Measurements from ENCODE around the gene PIK3R5.
"Not testable (repeated sequence)": the region's sequence is repeated elsewhere in the genome, so short reads cannot be mapped to it uniquely, and the experiment has no call there.

Gene PIK3R5

GRCh38 chr17:8893621-8894201 is 71.8 kb downstream of the PIK3R5 start:
- DNase-seq: no peak

GRCh38 chr17:8893059-8893458 is 72.4 kb downstream of the PIK3R5 start:
- DNase-seq: no peak

DNA sequence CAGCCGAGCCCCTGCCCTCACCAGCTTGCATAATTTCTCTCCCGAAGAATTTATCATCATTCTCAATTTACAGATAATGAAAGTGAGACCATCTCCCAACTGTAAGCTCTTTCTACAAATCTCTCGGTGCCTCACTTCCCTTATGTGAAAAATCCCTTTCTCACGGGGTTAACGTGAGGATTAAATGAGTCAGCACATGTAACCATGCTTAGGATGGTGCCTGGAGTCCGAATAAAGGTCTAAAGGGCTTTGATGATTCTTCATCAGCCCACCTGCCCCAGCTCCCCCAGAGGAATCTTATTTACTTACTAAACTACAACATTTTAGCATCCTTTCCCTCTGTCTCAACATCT is 73.2 kb downstream of the PIK3R5 start:
- DNase-seq: no peak

DNA sequence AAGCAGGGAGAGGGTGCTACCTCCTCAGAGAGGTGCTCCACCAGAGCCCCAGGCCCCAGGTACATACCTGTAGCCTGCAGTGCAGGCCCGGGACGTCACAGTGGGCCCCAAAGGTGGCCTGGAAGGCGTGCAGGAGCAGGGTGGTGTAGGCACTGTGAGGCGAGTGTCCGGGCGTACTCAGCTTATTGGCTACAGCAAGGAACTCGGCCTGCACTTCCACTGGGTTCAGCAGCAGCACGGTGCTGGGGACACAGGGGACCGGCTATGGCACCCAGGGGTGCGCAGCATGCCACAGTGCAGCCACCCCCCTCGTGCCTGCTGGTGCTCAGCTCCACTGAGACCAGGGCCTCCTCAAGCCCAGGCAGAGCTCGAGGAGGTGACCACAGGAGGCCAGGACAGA is 74.8 kb downstream of the PIK3R5 start:
- no peak for DNase-seq

GRCh38 chr17:8889458-8890210 is 75.9 kb downstream of the PIK3R5 start:
- no peak for DNase-seq

DNA sequence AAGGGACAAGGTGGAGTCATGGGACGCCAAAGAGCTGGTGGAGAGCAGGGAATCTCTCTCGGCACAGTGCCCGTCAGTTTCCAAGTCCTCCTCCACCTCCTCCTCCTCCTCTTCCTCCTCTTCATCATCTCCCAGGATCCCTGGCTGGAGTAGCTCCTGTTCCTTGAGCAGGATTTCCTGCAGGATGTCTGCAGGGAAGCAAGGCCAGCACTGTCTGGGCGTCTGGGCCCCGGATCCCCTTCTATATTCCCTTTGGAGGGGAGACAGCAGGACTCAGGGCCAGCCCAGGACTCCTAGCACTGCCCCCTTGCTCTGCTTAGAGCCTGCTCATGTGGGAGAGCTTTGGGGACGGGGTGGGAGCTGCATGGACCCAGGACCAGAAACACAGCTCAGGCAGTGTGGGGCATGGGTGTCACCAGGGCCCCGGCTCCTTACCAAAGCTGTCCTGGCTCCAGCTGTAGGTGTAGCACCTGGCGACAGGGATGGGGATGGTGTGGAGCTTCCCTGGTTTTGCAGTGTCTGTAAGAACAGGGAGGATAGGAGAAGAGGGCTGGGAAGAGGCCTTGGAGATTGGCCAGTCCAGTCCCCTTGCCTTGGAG is 76.7 kb downstream of the PIK3R5 start:
- no peak for DNase-seq

DNA sequence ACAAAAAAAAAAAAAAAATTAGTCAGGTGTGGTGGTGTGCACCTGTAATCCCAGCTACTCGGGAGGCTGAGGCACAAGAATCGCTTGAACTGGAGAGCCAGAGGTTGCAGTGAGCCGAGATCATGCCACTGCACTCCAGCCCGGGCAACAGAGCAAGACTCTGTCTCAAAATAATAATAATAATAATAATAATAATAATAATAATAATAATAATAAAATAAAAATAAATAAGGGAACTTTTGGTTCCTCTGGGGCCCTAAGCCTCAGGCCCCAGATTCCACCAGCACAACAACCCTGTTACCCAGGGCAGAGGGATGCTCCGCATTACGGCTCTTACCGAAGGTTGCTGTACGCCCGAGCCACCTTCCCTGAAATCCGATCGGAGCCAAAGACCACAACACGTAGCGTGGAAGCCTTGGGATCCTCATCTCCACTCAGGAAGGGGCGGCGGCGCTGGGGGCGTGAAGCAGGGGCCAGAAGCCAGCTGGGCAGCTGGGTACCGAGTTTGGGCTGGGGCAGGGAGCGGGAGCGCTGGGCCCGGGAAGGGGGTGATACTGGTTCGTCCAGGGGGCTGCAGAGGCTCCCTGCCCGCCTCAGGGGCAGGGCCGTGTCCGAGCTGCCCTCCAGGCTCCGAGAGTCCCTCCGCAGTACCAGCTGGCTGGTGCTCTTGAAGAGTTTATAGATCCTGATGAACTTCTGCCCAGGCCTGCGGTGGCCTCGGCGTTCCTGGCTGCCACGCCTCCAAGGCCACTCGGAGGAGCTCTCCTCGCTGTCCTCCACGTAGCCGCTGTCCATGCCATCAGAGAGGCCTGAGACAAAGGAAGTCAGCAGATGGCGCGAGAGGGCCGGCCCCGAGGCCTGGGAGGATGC is 77.4 kb downstream of the PIK3R5 start:
- DNase-seq: no peak

GRCh38 chr17:8887301-8887700 is 78.2 kb downstream of the PIK3R5 start:
- DNase-seq: no peak

DNA sequence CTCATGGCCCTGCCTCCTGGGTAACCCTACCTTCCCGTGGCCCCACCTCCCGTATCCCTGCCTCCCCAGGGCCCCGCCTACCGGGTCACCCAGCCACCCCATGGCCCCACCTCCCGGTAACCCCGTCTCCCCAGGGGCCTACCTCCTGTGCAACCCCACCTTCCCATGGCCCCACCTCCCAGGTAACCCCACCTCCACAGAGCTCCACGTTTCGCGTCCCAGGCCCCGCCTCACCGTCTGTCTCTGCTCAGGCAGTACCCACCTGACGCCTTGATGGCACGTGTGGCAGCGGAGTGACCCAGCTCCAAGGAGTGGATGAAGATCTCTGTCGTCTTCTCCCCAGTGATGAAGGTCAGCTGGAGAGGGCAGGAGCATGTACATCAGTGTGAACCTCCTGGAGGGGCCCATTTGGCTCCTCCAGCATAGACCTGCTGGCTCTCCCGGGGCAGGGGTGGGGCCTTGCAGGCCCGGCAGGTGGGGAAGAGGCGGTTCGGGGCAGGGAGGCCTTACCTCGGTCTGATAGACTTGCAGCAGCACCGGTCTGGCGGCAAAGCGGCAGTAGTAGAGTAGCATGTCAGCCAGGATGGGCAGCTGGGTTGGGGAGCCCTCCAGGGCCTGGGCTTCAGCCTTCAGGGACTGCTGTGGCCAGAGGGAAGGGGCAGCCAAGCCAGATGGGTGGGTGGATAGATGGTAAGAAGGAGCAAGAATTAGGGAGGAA is 79.4 kb downstream of the PIK3R5 start:
- no peak for DNase-seq

- not testable (repeated sequence) for DNase-seq
These were observed 80.1 kb downstream of the PIK3R5 start for GRCh38 chr17:8885163-8885966.

GRCh38 chr17:8884336-8884990 is 81.0 kb downstream of the PIK3R5 start:
- DNase-seq: no peak

DNA sequence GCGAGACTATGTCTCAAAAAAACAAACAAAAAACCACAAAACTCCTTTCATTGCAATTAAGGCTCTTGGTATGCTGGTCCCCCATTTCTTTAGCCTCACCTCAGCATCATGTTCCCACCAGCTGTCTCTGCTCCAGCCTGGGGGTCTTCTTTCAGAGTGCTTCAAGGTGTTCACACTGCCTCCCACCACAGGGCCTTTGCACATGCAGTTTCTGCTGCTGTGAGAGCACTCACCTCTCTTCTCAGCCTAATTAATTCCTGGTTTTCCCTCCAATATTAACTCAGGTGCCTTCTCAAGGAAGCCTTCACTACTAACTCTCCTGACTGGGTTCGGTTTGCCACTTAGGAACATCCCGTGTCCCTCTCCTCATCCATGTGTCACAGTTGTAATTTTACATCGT is 82.2 kb downstream of the PIK3R5 start:
- no peak for DNase-seq

GRCh38 chr17:8881606-8882005 is 83.9 kb downstream of the PIK3R5 start:
- DNase-seq: no peak

DNA sequence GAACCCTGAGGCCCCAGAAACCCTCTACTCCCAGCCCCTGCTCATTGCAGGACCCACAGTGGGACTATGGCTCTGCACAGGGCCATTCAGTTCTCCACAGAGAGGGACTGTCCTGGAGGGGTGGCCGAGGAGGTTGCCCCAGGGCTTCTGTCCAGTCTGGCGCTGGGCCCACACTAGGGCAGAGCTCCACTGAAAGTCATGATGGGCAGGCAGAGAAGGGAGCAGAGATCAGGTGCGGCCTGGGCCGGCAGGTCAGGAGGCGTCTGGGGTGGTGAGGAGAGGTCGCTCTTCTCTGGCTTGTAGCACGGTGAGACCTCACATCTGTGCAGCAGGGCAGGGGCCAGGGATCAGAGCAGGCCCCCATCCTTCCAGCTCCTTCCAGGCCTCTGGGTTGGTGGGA is 85.0 kb downstream of the PIK3R5 start:
- DNase-seq: no peak

GRCh38 chr17:8879410-8879809 is 86.1 kb downstream of the PIK3R5 start:
- DNase-seq: no peak

DNA sequence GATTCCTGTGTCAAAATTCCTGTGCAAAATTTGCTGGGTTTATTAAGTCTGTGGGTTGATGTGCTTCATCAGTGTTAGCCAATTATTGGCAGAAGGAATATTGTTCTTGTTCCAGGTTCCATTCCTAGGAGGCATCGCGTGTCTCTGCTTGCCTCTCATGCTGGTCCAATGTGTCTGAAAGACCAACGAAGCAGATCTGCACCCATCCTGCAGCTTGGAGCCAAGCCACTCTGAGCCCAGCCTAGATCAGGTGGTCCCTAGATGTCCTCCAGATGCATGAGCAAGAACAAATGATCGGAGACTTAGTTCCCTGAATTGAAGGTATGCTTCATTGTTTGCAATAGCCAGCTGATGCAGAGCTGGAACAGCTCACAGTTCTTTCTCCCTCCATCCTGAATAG is 87.5 kb downstream of the PIK3R5 start:
- DNase-seq: no peak

DNA sequence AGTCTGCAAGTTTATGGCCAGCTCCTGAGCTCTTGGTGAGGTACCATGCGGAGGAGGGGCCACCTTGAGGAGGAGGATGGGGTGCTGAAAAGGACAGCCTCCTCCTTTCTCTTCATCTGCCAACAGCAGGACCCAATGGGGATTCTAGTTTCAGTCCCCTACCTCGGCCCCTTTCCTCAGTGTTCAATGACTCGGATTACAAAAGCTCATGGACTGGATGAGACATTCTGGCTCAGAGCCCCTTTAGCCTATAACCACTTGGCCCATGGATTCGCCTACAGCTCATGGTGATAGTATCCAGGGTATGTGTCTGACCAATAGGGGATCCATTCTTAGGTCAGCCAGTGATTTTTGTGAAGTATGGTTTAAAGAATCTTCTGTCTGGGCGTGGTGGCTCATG is 89.5 kb downstream of the PIK3R5 start:
- DNase-seq: no peak

GRCh38 chr17:8875436-8875835 is 90.1 kb downstream of the PIK3R5 start:
- no peak for DNase-seq

DNA sequence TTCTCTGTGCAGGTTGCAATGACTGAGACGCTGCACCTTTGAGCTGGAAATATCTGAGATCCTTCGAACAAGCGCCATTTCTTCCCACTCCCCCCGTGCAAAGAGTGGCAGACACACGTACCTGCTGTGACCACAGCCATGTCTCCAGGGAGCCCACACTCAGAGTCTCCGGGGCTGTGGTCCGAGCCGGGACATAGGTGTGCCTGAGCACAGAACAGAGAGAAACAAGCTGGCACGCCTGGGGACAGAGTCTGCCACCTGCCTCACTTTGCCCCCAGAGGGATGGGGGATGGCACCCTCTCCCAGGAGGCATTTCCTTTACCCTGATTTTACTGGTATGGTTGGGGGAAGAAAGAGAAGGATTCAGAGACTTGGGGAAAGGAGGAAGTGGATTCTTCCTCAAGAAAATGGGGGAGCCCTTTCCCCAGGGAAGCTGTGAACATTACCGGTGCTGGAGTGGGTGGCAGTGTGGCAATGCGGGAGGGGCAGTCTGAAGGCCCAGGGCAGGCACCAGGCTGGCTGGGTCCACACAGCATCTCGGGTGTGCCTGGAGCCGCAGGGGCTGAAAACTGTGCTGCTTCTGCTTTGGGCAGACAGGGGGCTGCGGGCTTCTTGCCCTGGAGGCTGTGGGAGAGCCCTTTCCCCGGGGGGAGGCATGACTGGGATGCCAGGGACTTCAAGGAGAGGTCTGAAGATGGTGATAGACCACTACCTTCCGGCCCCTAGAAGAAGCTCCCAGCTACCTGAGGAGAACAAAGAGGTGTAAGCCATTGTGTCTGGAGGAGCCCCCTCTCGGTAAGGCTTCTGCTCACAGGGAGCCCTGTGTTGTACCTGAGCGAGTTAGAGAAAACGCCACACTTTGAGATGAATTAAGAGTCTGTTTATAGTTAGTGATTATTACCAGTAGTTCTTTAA is 91.4 kb downstream of the PIK3R5 start:
- DNase-seq: no peak

DNA sequence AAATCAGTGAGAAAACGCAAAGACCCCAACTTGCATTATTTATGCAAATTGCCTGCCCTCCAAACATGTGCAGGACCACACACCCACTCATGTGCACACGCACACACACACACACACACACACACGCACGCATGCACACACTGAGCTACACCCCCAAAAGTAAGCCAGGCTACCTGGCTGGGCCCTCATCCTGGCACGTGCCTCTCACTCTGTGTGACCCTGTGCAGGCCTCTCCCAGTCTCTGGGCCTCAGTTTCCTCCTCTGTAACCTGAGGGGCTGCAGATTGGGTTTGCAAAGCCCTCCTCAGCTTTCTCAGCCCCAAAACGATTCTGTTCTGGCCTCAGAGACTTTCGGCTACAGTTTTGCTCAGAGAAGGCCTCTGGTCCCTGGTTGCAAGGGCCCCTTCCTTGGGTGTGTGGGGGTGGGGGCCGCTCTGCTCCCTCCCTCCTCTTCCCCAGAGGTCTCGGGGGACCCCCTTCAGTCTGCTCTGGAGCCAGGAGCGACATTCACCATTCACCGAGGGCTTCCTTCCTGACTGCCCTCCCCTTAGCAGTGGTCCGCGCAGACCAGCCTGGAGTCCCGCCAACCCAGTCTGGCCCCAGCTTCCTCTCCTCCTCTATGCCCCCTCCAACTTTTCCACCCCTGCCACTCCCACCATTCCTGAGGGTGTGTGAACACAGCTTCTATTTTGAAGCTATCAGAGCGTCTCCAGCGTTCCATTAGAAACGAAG is 92.6 kb downstream of the PIK3R5 start:
- no peak for DNase-seq

Data from DMS 273 treated with DMSO at 0.1 percent for 48 hours (cell line).